Stomach (tissue), 4 donors: ENCODE data around the gene OR2B2.

ENCODE experiments used
- CTCF ChIP-seq, 7 experiments: fragments of 450-650 bp in 4 of 7; fragments of 200-600 bp in 3 of 7; sonication (generic) in 3 of 7; IDR thresholded peaks; one replicate each; pipeline ENCODE4 v1.5.1; 2016 to 2019; ENCODE audit warnings: antibody characterized with exemption in 7 of 7, control low read depth in 2 of 7, mild to moderate bottlenecking in 1 of 7
- POLR2A ChIP-seq, 4 donors: fragments of 450-650 bp; IDR thresholded peaks; one replicate each; pipeline ENCODE4 v1.6.1; 2016; ENCODE audit warnings: antibody characterized with exemption in 4 of 4, control low read depth in 2 of 4, mild to moderate bottlenecking in 1 of 4, moderate library complexity in 1 of 4

- TF ChIP-seq POLR2A (IDR thresholded peaks at IDR 0.05) = no peak
- no peak for TF ChIP-seq CTCF (IDR thresholded peaks at IDR 0.05)
Observed at GRCh38 chr6:27924179-27924578, 12.0 kb upstream of the OR2B2 start.
